ENCODE measurements around the gene C16orf96.
A peak's percentile ranks its signal among the peaks of the same experiment; 100 is the strongest.

C16orf96 gene

DNA sequence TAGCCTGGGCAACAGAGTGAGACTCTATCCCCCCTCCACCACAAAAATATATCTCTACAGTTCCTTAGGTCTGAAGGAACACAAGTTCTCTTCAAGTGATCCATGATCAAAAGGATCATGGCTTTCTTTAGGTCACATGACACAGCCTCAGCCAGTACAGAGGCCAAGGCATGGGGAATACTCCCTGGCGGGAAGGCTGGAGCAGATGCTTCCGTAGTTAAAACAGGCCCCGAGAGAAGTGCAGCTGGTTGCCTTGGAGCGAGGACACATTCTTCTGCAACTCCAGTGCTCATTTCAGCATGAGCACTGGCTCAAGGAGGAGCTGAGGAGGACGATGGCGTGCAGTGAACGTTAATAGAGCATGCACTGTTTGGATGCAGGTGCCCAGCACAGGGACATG, 31.1 kb upstream of the C16orf96 start:
- peak; percentile 17 for DNase-seq (ENCODE audit: low read depth, low spot score)

DNA sequence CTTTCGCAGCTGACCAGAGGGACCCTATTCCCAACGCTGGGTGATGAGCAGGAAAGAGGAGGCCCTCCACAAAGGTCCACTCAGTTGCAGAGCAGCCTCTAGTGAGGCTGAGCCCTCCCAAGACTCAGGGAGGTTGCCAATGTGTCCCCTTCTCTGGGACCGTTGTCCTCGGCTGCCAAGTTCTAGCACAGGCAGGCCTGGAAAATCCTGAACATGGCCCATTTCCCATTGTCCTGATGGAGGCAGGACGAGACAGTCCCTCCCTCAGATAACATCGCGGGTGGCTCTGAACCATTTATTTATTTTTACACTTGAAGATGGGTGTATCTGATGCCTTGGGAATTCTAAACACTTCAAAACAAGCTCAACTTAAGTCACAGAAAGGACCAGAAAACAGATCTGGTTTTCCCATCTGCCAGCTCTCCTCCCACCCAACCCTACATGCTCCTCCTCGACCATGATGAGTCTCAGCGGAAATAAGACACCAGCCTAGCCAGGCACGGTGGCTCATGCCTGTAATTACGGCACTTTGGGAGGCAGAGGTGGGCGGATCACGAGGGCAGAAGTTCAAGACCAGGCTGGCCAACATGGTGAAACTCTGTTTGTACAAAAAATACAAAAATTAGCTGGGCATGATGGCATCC, 30.4 kb upstream of the C16orf96 start:
- no peak for DNase-seq (ENCODE audit: low read depth, low spot score)

DNA sequence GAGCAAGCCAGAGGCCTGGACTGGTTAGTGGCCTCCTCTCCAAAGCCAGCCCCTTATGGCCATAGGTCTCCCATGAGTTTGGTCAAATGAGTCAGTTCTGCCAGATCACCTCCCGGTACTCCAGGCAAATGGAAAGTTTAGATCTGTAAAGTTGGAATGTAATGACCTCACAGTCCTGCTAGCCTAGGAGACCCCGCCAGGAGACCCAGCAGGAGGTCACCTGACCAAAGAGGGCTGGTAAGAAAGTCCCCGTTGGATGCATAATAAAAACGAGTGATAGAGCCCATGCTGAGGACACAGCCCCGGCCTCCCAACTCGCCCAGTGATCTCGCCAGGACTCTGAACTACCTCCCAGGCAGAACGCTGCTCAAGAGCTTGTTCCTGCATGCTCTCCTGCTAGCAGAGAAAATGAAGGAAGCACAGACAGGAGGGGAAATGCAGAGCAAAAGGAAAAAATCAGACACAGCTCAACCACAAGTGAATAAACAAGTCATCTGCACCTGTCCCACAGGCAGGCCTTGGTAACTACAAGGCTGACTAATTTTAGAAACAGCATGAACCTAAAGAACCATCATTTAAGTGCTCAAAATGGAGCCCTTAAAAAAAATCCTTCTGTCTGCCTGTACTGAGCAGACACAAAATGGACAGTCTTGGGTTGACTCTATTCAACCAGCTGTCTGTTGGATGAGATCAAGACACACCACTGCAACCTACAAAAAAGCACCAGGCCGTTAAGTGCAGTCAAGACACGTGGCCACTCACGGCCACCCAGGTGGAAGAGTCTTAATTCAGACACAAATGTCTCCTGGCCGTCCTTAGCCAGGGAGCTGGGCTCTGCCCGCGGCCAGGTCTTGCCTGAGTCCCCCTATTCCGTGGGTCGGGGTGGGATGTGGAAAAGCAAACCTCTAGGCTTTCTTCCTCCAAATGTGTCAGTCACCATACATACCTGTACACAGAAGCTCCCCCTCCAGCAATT, 26.8 kb upstream of the C16orf96 start:
- peak; percentile 90 for DNase-seq (ENCODE audit: low read depth, low spot score)

DNA sequence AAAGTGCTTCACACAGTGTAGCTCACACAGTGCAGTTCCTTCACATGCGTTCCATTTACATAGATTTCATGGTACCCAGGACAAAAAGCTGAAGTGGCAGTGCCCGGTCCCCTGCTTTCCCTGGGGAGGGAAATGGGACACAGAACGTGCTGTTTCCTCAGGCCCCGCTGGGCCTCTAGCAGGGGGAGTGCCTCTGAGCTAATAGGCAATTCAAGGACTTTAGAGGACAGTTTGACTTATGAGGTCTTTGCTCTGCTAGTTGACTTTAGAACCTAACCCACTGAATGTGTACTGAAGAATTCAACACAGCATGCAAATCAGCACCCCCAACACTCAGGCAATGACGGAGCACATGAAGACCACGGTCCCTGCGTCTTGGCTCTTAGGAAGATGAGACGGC, 24.3 kb upstream of the C16orf96 start:
- DNase-seq (ENCODE audit: low read depth, low spot score): no peak

DNA sequence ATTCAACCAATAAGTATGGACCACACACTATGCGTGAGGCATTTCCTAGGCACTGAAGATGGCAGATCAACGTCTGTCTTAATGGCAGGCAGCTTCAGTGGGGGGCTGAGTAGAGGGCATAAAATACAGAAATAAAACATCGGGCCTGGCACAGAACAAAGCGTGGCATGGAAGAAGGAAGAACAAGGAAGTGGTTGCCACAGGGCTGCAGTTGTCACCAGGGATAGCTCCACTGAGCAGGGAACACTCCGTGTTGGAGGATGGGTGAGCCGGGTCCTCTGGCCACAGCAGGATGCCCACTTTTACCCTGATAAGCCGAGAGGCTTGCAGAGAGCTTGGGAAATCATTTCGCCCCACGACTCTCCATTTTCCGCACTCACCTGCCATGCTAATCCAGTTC, 23.9 kb upstream of the C16orf96 start:
- no peak for DNase-seq (ENCODE audit: low read depth, low spot score)

DNA sequence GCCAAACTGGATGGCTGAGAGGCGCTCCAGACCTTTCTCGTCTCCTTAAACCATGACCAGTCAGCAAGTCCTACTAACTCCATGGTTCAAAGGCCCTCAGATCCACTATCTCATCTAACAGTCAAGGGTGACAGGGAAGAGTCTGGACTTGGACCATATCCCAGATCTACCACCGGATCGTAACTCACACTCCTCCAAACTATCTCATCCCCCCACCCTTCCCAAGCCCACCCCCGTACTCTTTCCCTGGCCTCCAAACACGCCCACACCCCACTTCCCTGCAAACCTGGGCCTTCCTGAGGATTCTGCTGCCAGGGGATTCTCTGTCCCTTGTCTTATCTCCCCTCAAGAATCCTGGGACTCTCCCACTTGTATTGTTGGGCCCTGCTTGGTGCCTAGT, 22.6 kb upstream of the C16orf96 start:
- no peak for DNase-seq (ENCODE audit: low read depth, low spot score)

DNA sequence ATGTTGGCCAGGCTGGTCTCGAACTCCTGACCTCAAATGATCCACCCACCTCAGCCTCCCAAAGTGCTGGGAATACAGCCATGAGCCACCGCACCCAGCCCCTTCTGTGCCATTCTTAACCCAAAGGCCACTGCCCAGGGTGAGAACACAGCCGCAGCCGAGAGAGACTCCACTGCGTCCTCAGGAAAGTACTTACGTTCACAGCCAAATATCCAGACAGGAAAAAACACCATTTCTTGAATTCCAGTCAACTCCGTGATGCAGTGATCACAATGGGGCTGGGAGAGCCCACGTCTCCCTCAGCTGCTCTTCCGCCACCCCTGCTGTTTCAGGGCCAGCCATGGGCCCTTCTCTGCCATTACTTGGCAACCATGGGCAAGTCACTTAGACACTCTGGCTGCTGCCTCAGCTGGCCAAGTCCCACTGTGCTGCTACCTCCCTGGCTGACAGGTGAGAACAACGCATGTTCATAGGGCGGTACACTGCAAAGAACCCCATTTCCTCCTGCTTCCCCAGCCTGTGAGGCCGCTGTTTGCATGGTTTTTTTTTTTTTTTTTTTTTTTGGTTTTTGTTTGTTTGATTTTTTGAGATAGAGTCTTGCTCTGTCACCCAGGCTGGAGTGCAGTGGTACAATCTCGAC, 21.9 kb upstream of the C16orf96 start:
- DNase-seq (ENCODE audit: low read depth, low spot score): no peak

DNA sequence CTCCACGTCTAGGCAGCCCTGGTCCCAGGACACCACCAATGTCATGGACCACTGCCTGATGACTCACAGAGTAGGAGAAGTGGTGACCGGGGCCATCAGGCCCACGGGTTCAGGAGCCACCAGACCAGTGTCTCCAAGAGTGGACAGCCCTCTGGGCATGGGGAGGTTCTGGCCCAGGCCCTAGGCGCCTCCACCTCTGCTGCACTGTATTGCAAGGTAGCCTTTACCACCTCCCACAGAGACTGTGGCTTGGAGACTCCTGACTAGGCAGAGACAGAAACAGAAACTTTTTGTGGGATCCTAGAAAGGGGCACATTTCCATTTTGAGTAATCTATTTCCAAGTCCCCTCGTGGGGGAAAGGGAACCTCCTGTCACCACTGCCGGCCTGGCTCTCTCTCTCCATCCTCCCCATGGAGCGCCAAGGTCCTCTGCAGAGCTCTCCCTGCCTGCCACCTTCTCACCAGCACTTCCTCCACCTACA, 20.5 kb upstream of the C16orf96 start:
- no peak for DNase-seq (ENCODE audit: low read depth, low spot score)

DNA sequence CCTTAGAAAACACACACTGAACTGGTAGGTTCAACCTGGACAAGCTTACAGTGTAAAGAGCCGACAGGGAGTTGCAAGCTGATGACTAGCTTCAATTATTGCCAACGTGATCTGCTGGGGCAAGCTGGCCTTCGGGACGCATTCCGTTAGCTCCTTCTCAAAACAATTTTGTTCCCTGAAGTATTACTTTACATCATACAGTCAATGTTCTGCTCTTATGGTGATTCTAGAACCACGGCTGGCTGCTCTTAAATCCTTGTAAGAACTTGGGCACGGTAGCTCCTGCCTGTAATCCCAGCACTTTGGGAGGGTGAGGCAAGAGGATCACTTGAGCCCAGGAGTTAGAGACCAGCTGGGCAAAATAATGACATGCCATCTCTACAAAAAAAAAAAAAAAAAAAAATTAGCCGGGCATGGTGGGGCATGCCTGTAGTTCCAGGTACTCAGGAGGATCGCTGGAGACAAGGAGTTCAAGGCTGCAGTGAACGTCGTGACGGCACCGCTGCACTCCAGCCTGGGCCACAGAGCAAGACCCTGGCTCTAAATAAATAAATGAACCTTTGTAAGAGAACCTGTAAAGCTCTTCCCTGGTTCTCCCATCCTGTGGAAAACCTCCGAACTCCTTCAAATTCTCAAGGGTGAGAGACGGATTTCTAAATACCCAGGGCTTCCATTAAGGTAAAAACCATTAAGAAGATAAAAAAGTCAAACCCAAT, 19.6 kb upstream of the C16orf96 start:
- DNase-seq (ENCODE audit: low read depth, low spot score): no peak

DNA sequence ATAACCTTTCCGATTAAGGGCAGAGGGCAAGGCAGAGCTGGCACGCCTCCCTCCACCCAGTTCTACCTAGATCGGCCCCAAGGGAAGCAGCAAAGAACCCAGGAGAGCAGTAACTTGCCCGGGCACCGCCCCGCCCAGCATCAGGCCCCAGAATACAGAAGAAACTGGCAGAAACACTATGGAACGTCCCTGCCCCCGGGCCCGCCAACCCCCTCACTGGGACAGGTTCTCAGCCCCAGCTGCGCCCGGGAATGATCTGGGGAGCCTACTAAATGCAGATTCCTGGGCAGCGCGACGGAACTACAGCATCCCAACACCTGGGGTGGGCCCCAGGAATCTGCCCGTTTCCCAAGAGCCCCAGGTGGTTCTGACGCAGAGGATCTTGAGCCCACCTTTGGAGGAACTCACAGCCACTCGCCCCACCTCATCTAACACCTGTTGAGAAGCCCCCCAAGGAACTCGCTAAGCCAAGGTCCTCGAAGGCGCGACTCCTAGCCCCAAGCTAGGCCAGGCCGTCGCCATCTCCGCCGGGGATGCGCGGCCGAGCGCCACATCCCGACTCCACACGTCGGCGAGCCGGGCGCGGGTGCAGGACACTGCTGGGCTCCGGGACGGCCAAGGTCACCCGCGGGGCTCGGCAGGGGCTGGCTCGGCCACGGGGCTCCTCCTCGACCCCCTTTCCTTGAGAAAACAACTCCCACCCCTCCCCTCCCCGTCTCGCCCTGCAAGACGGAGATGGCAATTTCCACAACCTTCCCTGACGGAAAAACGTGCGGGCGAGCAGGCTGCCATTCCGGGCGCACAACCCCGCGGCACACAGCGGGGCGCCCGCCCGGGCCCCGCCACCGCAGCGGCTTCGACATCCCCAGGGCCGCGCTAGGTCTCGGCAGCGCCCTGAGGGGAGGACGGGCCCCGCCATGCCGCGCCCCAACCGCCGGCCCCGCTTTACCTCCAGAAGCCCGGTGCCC, 18.5 kb upstream of the C16orf96 start:
- peak; percentile 40 for DNase-seq (ENCODE audit: low read depth, low spot score)

DNA sequence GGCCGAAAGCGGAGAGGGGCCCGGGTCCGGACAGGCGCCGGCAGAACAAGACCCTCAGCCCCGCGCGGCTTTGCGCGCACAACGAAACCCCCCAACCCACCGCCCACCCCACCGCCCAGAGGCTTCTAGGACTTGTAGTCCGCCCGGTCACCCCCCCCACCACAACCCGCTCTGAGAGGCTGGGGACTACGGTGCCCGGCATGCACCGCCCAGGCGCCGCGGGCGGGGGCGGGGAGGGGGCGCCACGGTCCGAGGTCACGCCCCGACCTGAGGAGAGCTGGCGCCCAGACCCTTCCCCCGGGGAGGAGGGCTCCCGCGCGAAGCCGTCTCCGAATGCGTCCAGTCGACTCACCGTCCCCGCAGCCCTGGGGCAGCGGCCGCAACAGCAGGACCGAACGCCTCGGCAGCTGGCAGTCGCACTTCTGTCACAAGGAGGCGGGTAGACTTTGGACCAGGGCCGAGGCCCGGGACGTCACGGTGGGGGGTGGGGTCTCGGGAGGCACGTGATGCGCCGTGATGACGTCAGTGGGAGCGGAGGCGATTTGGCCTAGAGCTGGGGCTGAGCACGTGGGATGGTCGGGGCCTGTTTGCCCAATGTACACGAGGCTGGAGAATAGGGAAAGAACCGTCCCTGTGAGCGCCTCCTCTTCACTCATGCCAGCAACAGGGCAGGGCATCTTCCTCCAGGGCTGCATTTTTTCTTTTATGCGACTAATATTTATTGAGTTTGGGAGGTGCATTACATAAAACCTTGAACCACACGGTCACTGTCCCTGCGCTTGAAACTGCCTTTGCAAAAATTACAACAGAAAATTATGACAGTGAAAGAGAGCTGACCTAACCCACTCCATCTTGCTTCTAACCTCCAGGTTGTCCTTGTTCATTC, 17.5 kb upstream of the C16orf96 start, which contains the start of gene CDIP1:
Gene CDIP1 (minus strand): TSS at position 424 of the 886 bp plus-strand sequence. CDS start 24,643 bp downstream, outside the sequence.
- peak; percentile 98 for DNase-seq (ENCODE audit: low read depth, low spot score)

DNA sequence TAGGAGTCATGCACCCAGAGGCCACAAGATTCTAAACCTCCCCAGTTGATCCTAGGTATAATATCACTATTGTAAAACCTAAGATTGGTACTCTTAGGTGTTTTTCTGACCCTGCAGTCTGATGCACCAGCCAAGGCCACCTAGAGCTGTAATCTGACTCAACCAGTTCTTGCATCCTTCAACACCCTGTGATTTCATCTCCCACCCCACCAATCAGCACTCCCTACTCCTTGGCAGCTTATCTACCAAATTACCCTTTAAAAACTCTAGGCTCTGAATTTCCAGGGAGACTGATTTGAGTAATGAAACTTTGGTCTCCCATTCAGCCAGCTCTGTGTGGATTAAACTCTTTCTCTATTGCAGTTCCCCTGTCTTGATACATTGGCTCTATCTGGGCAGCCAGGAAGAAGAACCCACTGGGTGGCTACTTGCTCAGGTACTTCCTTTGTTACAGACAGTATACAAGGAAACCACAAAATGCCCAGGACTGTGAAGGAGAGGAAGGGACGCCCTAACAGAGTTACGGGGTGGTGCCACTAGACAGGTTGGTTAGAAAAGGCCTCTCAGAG, 16.3 kb upstream of the C16orf96 start:
- DNase-seq (ENCODE audit: low read depth, low spot score): no peak

DNA sequence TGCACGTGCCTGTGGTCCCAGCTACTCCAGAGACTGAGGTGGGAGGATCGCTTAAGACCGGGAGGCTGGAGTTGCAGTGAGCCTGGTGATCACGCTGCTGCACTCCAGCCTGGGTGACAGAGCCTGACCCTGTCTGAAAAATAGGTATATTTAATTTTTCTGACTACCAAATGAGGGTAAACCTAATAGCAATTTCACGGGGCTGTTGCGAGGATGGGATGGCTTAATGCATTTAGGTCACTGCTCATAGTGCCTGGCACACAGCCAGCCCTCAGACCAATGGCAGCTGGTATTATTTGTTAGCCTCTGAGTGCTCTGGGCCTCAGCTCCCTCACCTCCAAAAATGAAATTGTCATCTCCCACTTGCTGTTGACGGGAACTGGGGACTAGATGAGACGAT, 11.7 kb upstream of the C16orf96 start:
- no peak for DNase-seq (ENCODE audit: low read depth, low spot score)

DNA sequence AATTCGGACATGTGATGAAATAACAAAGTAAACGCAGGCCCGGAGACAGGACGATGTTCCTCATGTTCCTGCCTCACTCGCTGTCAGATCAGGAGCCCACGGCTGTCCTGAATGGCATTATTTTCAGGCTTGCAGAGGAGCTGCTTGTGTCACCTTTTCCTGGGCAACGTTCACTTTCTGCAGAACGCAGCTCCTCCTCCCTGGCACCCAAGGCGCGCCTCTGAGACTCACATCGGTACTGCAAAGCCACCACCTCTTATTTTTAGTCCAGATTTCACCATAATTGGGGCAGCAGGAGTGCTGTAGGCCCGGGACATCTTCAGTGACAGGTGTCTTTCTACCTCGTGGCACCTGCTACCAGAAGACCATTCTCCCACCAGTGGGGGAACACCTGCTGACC, 8.0 kb upstream of the C16orf96 start:
- no peak for DNase-seq (ENCODE audit: low read depth, low spot score)

DNA sequence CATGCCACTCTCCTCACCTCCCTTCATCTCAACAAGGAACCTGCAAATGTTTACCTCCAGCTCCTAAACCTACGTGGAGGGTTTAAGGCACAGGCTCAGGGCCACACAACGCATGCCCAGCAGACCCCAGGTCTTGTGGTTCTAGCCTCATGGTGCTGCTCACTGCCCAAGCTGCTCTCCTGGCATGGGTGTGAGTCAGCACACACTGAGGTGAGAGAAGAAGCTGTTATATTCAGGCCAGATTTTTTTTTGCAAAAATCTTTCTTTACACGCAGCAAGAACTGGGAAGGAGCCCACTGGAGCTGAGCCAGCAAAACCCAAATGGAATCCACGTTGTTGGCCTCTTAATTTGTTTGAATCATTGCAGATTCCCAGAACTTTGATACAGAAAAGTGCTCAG, 5.5 kb upstream of the C16orf96 start:
- no peak for DNase-seq (ENCODE audit: low read depth, low spot score)

DNA sequence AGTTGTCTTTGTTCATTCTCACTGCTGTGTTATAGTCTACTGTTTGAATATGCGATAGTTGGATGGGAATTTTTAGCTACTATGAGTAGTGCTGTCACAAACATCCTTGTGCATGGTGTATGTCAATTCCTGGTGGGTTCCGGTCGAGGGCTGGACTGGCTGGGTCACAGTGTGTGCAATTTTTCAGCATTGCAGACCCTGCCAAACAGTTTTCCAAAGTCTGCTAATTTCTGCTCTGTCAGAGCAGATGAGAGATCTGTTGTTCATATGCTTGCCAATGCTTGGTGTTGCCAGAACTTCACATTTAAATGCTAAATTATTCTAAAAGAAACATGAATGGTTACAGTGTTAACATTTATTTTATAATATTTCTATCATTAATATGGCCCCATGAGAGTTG, 3.6 kb upstream of the C16orf96 start:
- no peak for DNase-seq (ENCODE audit: low read depth, low spot score)

DNA sequence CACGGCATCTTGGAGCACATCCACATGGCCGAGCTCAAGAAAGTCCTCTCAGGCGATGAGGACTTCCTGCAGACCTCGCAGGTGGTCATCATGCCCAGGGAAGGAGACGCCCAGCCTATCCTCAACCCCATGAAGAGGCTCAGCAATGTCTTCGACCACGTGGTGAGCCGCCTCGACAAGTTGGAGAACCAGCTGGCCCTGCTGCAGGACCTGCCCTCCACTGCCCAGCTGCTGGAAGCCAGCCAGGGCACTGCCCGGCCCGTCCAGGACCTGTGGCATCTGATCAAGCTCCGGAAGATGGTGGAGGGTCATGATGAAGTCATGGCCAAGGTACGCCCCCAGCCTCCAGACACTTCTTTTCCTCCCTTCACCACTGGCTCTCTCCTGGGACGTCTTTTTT, 440 bp downstream of the C16orf96 start:
- no peak for DNase-seq (ENCODE audit: low read depth, low spot score)

DNA sequence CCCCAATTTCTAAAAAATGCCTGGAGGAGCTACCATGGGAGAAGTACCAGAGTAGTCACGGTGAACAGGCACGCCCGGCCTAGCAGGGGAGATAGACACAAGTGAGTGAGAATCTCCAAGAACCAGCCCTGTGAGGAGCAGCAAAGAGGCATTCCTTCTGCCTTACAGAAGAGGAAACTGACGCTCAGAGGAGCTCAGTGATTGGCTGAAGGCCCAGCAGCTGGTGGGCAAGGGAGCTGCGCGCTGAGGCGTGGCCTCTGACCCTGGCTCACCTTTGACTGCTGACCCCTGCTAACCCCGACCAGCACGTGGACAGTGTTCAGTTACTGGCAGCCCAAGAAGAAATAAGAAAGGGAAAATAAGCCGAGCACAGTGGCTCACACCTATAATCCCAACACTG, 1.8 kb downstream of the C16orf96 start:
- peak; percentile 14 for DNase-seq (ENCODE audit: low read depth, low spot score)

DNA sequence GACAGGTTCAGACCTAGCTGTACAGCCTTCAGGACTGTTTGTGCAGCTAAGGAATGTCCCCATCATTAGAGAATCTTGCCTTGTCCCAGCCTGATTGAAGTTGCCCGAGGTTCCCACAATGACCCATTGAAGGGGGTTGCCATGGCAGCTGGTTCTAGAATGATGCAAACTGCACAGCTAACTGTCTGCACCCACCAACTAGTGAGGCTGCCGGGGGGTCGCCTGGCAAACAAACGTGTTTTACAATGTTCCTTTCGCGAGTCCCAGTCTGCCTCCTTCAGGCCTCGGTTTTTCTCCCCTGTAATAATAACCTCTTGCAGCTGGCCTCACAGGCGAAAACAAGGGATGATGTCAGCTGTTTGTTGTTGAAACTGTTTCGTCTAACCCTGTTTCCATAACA, 5.5 kb downstream of the C16orf96 start:
- DNase-seq (ENCODE audit: low read depth, low spot score): peak; percentile 29

All from ELF-1 (cell line).